HCT116 (cell line): ENCODE results near the gene ABCC2.

Source experiments
- ATF3 ChIP-seq: IDR thresholded peaks from 2 replicates; pipeline ENCODE4 v1.6.1; 2012
- EZH2 ChIP-seq: fragments of 200-600 bp; sonication (generic); IDR thresholded peaks from 2 replicates; pipeline ENCODE4 v1.6.1; 2017; ENCODE audit warnings: antibody characterized with exemption, mixed run types
- POLR2AphosphoS5 ChIP-seq: IDR thresholded peaks from 2 replicates; pipeline ENCODE4 v1.6.1; 2011; ENCODE audit warnings: mild to moderate bottlenecking, low read depth, low read length, moderate library complexity

DNA sequence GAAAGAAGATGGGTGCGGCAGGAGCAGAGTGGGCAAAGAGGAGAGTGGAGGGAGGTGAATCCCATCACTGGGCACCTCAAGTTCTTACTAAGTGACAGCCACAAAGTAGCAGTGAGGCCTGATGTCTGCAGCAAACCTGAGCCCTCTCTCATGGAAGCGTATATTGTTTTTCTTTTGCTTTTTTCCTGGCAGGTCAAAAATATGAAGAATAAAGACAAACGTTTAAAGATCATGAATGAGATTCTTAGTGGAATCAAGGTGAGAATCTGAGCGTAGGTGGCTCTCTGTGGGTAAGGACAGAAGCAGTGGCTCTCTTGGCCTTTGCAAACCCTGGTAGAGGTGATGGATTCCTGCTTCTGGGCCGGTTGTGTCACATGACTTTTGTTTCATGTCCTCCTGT lies 22.8 kb downstream of the ABCC2 start:
- TF ChIP-seq ATF3: no peak
- no peak for TF ChIP-seq POLR2AphosphoS5
- TF ChIP-seq EZH2: no peak
